OCI-LY3 (cell line): ENCODE results near the gene GPR162.

Experiments used
- H2AFZ ChIP-seq: fragments of 200-600, 300-600 bp; shearing (Covaris generic); 2 replicates; pipeline ENCODE4 v1.6.0; 2014; ENCODE audit warnings: antibody characterized with exemption, low read depth, low read length
- H3K27ac ChIP-seq: fragments of 200-600, 300-600 bp; sonication (generic); 2 replicates; pipeline ENCODE4 v1.5.1; 2014; ENCODE audit warnings: mild to moderate bottlenecking, low read length, moderate library complexity, mixed read lengths
- H3K27me3 ChIP-seq: fragments of 200-600, 300-600 bp; sonication (generic); 2 replicates; pipeline ENCODE4 v1.6.1; 2014; ENCODE audit warnings: low read depth, low read length, mixed read lengths
- H3K36me3 ChIP-seq: fragments of 200-600, 300-600 bp; sonication (generic); replicated peaks from 2 replicates; pipeline ENCODE3; 2014; ENCODE audit warnings: low read depth, low read length, mixed read lengths
- H3K4me1 ChIP-seq: fragments of 300-600, 200-600 bp; sonication (generic); 2 replicates; pipeline ENCODE4 v1.6.1; 2014; ENCODE audit warnings: low read length, mixed read lengths
- H3K4me2 ChIP-seq: fragments of 200-600, 300-600 bp; sonication (generic); 2 replicates; pipeline ENCODE4 v1.6.1; 2014; ENCODE audit warnings: low read length, mixed read lengths
- H3K4me3 ChIP-seq: fragments of 300-600, 200-600 bp; sonication (generic); 2 replicates; pipeline ENCODE4 v1.5.1; 2014; ENCODE audit warnings: antibody characterized with exemption, mild to moderate bottlenecking, low read length, moderate library complexity
- H3K79me2 ChIP-seq: fragments of 300-600, 200-600 bp; shearing (Covaris generic); 2 replicates; pipeline ENCODE4 v1.6.1; 2014; ENCODE audit warnings: mild to moderate bottlenecking, low read length, mixed read lengths
- H3K9ac ChIP-seq: fragments of 300-600, 200-600 bp; shearing (Covaris generic); 2 replicates; pipeline ENCODE4 v1.6.0; 2014; ENCODE audit warnings: mild to moderate bottlenecking, low read length, moderate library complexity
- H3K9me3 ChIP-seq: fragments of 200-600, 300-600 bp; shearing (Covaris generic); 2 replicates; pipeline ENCODE4 v1.6.1; 2014; ENCODE audit warnings: low read length, mixed read lengths; ENCODE audit not compliant: insufficient read depth
- H4K20me1 ChIP-seq: fragments of 200-600, 300-600 bp; sonication (generic); 2 replicates; pipeline ENCODE4 v1.6.1; 2016; ENCODE audit warnings: low read length, mixed read lengths; ENCODE audit not compliant: insufficient read depth
- EZH2phosphoT487 ChIP-seq: fragments of 200-600 bp; shearing (Covaris generic); IDR thresholded peaks from 2 replicates; pipeline ENCODE4 v1.6.1; 2018; ENCODE audit warnings: antibody characterized with exemption, mixed run types, low read depth
- TF ChIP-seq, protein P1 (sequence below): fragments of 200-600, 300-600 bp; sonication (generic); IDR thresholded peaks from 2 replicates; pipeline ENCODE4 v1.5.1; 2014; ENCODE audit warnings: antibody characterized with exemption, low read length, low read depth

The GPR162 gene

DNA sequence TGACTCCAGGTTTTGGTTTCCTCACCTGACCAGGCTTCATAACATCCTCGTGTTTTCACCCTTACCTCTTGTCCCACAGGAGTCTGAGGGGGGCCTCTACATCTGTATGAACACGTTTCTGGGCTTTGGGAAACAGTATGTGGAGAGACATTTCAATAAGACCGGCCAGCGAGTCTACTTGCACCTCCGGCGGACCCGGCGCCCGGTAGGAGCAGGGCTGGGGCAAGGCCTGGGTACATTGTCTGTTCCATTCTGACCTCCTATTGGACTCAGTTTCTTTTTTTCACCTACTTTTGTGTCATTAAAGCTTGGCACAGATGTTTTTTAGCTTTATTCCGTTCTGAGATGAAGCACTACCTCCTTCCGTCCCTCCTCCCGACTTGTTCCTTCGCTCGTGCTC, 33.7 kb downstream of the GPR162 start:
- H3K36me3 ChIP-seq = peaks cover 25% of the 10 kb centered on the region
- TF ChIP-seq EZH2phosphoT487 = no peak
- TF ChIP-seq, protein P1, sequence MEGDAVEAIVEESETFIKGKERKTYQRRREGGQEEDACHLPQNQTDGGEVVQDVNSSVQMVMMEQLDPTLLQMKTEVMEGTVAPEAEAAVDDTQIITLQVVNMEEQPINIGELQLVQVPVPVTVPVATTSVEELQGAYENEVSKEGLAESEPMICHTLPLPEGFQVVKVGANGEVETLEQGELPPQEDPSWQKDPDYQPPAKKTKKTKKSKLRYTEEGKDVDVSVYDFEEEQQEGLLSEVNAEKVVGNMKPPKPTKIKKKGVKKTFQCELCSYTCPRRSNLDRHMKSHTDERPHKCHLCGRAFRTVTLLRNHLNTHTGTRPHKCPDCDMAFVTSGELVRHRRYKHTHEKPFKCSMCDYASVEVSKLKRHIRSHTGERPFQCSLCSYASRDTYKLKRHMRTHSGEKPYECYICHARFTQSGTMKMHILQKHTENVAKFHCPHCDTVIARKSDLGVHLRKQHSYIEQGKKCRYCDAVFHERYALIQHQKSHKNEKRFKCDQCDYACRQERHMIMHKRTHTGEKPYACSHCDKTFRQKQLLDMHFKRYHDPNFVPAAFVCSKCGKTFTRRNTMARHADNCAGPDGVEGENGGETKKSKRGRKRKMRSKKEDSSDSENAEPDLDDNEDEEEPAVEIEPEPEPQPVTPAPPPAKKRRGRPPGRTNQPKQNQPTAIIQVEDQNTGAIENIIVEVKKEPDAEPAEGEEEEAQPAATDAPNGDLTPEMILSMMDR = no peak
- no peaks in the 10 kb centered on the region for H3K27me3 ChIP-seq
- peaks cover 29% of the 10 kb centered on the region for H3K79me2 ChIP-seq
- no peaks in the 10 kb centered on the region for H4K20me1 ChIP-seq
- H3K4me1 ChIP-seq = peaks cover 11% of the 10 kb centered on the region
- H3K4me3 ChIP-seq = no peak overlapping the region
- H3K9me3 ChIP-seq = no peaks in the 10 kb centered on the region
- no peak overlapping the region for H3K27ac ChIP-seq
- H2AFZ ChIP-seq = no peak overlapping the region
- no peak overlapping the region for H3K9ac ChIP-seq
- no peak overlapping the region for H3K4me2 ChIP-seq

DNA sequence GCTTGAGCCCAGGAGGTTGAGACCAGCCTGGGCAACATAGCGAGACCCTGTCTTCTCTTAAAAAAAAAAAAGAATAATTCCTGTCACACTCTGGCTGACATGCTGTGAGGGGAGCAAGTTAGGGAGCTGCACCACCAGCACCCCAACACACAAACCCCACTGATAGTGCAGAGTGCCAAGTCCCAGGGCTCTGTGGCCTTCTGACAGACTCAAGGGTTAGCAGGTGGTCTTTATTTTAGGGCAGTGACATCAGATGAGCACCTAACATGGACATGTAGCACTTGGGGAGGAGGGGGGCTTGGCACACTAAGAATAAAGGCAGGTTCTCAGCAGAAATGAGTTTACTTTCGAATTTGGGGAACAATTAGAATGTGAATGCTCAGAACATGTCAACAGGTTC, 37.2 kb downstream of the GPR162 start:
- Histone ChIP-seq H3K9me3 (no peaks in the 10 kb centered on the region), H3K27me3 (no peaks in the 10 kb centered on the region), H3K27ac (no peak overlapping the region), H2AFZ (no peak overlapping the region), H3K36me3 (peaks cover 49% of the 10 kb centered on the region), H3K79me2 (peaks cover 11% of the 10 kb centered on the region), H3K9ac (no peak overlapping the region), H4K20me1 (no peaks in the 10 kb centered on the region), H3K4me2 (no peak overlapping the region), H3K4me3 (no peak overlapping the region), H3K4me1 (peaks cover 2% of the 10 kb centered on the region)
- TF ChIP-seq, protein P1 = no peak
- no peak for TF ChIP-seq EZH2phosphoT487

DNA sequence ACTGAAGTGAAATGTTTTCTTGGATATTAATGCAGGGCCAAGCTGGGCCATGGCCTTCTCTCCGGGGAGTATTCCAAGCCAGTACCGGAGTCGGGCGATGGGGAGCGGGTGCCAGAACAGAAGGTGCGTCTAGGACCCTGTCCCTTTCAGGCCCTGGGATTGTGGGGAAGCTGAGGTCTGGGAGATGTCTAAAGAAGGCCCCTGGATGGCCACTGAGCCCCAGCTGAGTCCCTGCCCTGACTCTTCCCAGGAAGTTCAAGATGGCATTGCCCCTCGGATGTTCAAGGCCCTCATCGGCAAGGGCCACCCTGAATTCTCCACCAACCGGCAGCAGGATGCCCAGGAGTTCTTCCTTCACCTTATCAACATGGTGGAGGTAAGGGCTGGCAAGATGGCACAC, 38.5 kb downstream of the GPR162 start:
- no peaks in the 10 kb centered on the region for H3K4me1 ChIP-seq
- H3K27me3 ChIP-seq = no peaks in the 10 kb centered on the region
- H3K9ac ChIP-seq = no peak overlapping the region
- no peaks in the 10 kb centered on the region for H4K20me1 ChIP-seq
- H3K36me3 ChIP-seq = peaks cover 57% of the 10 kb centered on the region
- no peaks in the 10 kb centered on the region for H3K9me3 ChIP-seq
- no peak for TF ChIP-seq EZH2phosphoT487
- TF ChIP-seq, protein P1 = no peak
- H3K4me3 ChIP-seq = no peak overlapping the region
- H3K79me2 ChIP-seq = 0 out of 2 replicates have a peak, but pooled peaks cover under 1% of the 10 kb centered on the region
- no peak overlapping the region for H2AFZ ChIP-seq
- H3K4me2 ChIP-seq = no peak overlapping the region
- H3K27ac ChIP-seq = no peak overlapping the region

DNA sequence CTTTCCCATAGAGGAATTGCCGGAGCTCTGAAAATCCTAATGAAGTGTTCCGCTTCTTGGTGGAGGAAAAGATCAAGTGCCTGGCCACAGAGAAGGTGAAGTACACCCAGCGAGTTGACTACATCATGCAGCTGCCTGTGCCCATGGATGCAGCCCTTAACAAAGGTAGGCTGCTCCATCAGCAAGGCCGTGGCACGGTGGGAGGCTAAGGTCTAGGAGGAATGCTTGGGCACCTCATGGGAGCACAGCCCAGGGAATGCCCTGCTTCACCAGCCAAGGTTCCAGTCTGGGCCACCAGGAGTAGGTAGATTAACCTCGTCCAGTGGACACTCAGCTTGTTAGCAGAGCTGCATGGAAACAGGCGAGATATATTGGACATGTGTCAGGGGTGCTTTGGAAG, 39.3 kb downstream of the GPR162 start:
- no peak overlapping the region for H3K9ac ChIP-seq
- no peak for TF ChIP-seq EZH2phosphoT487
- TF ChIP-seq, protein P1 = no peak
- H3K4me2 ChIP-seq = no peak overlapping the region
- H3K79me2 ChIP-seq = no peaks in the 10 kb centered on the region
- no peak overlapping the region for H2AFZ ChIP-seq
- H3K36me3 ChIP-seq = peaks cover 56% of the 10 kb centered on the region
- no peaks in the 10 kb centered on the region for H3K4me1 ChIP-seq
- no peaks in the 10 kb centered on the region for H3K9me3 ChIP-seq
- H3K4me3 ChIP-seq = no peak overlapping the region
- no peaks in the 10 kb centered on the region for H4K20me1 ChIP-seq
- no peaks in the 10 kb centered on the region for H3K27me3 ChIP-seq
- no peak overlapping the region for H3K27ac ChIP-seq
